Measurements from ENCODE around the gene SOCS6. TPM values are rescaled to one million over a fixed set of nuclear protein-coding genes. Genes with fewer than 3 reads are reported as not detected.

Gene SOCS6
- total and polyA plus RNA-seq, 2 donors (not counting 1 experiment from before 2014, with no cell fraction given) = 38.6 to 44.1 TPM

DNA sequence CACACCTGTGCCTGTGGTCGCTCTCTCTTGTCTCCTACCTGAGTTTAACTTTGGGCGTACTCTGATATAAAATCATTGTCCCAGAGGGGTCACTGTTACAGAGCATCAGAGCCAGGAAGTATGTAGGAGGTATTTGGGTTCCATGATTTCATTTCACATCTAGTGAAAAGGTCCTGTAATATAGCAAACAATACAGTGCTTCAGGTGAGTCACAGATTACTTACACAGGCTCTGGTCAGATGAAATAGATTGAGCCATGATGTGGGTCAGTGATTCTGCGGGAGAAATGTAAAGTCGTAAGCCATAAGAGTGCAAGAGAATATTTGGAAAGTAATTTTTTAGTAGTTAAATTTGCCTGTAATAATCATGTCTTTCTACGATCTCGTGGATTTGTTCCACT lies 70.2 kb downstream of the SOCS6 start:
- H3K27ac ChIP-seq (ENCODE audit: insufficient read depth, low read length) = no peak overlapping the region
- H3K9me3 ChIP-seq (ENCODE audit: control insufficient read depth, insufficient read depth, low read depth, low read length) = no peaks in the 10 kb centered on the region
- no peak overlapping the region for H3K4me3 ChIP-seq (replicated peaks in 1 of 4; ENCODE audit: control extremely low read depth in 1 of 4, insufficient read depth in 1 of 4, low read depth in 3 of 4, low read length in 4 of 4)
- H3K4me1 ChIP-seq (ENCODE audit: control insufficient read depth, extremely low read depth, insufficient read depth, low read length) = no peaks in the 10 kb centered on the region
- no peaks in the 10 kb centered on the region for H4K20me1 ChIP-seq (ENCODE audit: control insufficient read depth, extremely low read depth, insufficient read depth, low read length)
- no peak for DNase-seq (ENCODE audit: low read depth in 2 of 2)
- H3K4me2 ChIP-seq (ENCODE audit: extremely low read depth, insufficient read depth, low read length) = no peak overlapping the region
- H2AFZ ChIP-seq (ENCODE audit: low read length) = no peak overlapping the region
- no peaks in the 10 kb centered on the region for H3K27me3 ChIP-seq (ENCODE audit: control insufficient read depth, insufficient read depth, low read length)
- H3K36me3 ChIP-seq (ENCODE audit: control insufficient read depth, insufficient read depth, low read length) = no peaks in the 10 kb centered on the region
- H3K9ac ChIP-seq (ENCODE audit: insufficient read depth, low read length) = no peak overlapping the region
- TF ChIP-seq EZH2 (IDR thresholded peaks at IDR 0.05; ENCODE audit: low read length, missing control alignments) = no peak
- TF ChIP-seq, protein P1, sequence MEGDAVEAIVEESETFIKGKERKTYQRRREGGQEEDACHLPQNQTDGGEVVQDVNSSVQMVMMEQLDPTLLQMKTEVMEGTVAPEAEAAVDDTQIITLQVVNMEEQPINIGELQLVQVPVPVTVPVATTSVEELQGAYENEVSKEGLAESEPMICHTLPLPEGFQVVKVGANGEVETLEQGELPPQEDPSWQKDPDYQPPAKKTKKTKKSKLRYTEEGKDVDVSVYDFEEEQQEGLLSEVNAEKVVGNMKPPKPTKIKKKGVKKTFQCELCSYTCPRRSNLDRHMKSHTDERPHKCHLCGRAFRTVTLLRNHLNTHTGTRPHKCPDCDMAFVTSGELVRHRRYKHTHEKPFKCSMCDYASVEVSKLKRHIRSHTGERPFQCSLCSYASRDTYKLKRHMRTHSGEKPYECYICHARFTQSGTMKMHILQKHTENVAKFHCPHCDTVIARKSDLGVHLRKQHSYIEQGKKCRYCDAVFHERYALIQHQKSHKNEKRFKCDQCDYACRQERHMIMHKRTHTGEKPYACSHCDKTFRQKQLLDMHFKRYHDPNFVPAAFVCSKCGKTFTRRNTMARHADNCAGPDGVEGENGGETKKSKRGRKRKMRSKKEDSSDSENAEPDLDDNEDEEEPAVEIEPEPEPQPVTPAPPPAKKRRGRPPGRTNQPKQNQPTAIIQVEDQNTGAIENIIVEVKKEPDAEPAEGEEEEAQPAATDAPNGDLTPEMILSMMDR (conservative IDR thresholded peaks at IDR 0.05 in 1 of 2, IDR thresholded peaks at IDR 0.05 in 1 of 2; ENCODE audit: low read depth in 1 of 2, low read length in 2 of 2) = no peak
- no peaks in the 10 kb centered on the region for H3K79me2 ChIP-seq (ENCODE audit: control insufficient read depth, insufficient read depth, low read length)

DNA sequence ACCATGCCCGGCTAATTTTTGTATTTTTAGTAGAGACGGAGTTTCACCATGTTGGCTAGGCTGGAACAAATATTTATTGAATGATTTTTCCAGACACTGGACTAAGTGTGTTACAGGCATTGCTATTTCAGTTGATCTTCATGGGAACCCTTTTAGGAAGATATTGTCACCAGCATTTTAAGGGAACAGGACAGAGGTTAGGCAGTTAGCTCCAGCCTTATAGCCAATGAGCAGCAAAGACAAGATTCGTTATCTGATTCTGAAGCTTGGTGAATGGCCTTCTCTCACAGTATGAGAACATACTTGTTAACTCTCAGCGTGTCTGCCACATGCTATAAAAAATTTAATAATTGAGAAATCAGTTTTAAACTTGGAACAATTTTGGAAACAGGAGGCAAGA lies 73.4 kb downstream of the SOCS6 start:
- Histone ChIP-seq H3K36me3 (ENCODE audit: control insufficient read depth, insufficient read depth, low read length) (no peaks in the 10 kb centered on the region), H3K27me3 (ENCODE audit: control insufficient read depth, insufficient read depth, low read length) (no peaks in the 10 kb centered on the region), H3K4me2 (ENCODE audit: extremely low read depth, insufficient read depth, low read length) (no peak overlapping the region), H3K27ac (ENCODE audit: insufficient read depth, low read length) (no peak overlapping the region), H2AFZ (ENCODE audit: low read length) (no peak overlapping the region), H3K4me1 (ENCODE audit: control insufficient read depth, extremely low read depth, insufficient read depth, low read length) (peaks cover 3% of the 10 kb centered on the region), H3K4me3 (replicated peaks in 1 of 4; ENCODE audit: control extremely low read depth in 1 of 4, insufficient read depth in 1 of 4, low read depth in 3 of 4, low read length in 4 of 4) (no peak overlapping the region), H3K9ac (ENCODE audit: insufficient read depth, low read length) (no peak overlapping the region), H3K79me2 (ENCODE audit: control insufficient read depth, insufficient read depth, low read length) (no peaks in the 10 kb centered on the region), H3K9me3 (ENCODE audit: control insufficient read depth, insufficient read depth, low read depth, low read length) (no peaks in the 10 kb centered on the region), H4K20me1 (ENCODE audit: control insufficient read depth, extremely low read depth, insufficient read depth, low read length) (no peaks in the 10 kb centered on the region)
- DNase-seq (ENCODE audit: low read depth in 2 of 2) = no peak
- no peak for TF ChIP-seq EZH2 (IDR thresholded peaks at IDR 0.05; ENCODE audit: low read length, missing control alignments)
- TF ChIP-seq, protein P1 (conservative IDR thresholded peaks at IDR 0.05 in 1 of 2, IDR thresholded peaks at IDR 0.05 in 1 of 2; ENCODE audit: low read depth in 1 of 2, low read length in 2 of 2) = no peak

DNA sequence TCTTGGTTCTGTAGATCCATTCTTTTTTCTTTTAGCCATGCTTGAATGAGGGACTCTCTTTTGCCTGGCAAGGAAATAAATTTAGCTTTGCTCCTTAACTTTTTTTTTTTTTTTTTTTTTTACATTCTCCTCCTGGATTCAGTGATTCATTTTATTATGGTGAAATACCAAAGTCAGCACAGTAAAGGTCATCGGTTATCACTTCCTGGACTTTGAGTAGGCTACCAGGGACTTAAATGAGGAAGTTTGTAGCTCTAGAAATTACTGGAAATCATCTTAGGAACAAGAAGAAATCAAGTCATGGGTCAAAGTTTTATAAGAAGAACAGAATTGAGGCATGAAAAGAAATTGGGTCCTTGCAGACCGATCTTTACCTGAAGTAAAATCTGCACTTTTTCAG lies 75.0 kb downstream of the SOCS6 start:
- Histone ChIP-seq H2AFZ (ENCODE audit: low read length) (no peak overlapping the region), H3K36me3 (ENCODE audit: control insufficient read depth, insufficient read depth, low read length) (no peaks in the 10 kb centered on the region), H3K27me3 (ENCODE audit: control insufficient read depth, insufficient read depth, low read length) (no peaks in the 10 kb centered on the region), H3K4me3 (replicated peaks in 1 of 4; ENCODE audit: control extremely low read depth in 1 of 4, insufficient read depth in 1 of 4, low read depth in 3 of 4, low read length in 4 of 4) (no peak overlapping the region), H3K4me1 (ENCODE audit: control insufficient read depth, extremely low read depth, insufficient read depth, low read length) (peaks cover 3% of the 10 kb centered on the region), H3K9me3 (ENCODE audit: control insufficient read depth, insufficient read depth, low read depth, low read length) (no peaks in the 10 kb centered on the region), H4K20me1 (ENCODE audit: control insufficient read depth, extremely low read depth, insufficient read depth, low read length) (no peaks in the 10 kb centered on the region), H3K4me2 (ENCODE audit: extremely low read depth, insufficient read depth, low read length) (no peak overlapping the region), H3K27ac (ENCODE audit: insufficient read depth, low read length) (no peak overlapping the region), H3K79me2 (ENCODE audit: control insufficient read depth, insufficient read depth, low read length) (no peaks in the 10 kb centered on the region), H3K9ac (ENCODE audit: insufficient read depth, low read length) (no peak overlapping the region)
- no peak for TF ChIP-seq EZH2 (IDR thresholded peaks at IDR 0.05; ENCODE audit: low read length, missing control alignments)
- TF ChIP-seq, protein P1 (conservative IDR thresholded peaks at IDR 0.05 in 1 of 2, IDR thresholded peaks at IDR 0.05 in 1 of 2; ENCODE audit: low read depth in 1 of 2, low read length in 2 of 2) = no peak
- DNase-seq (ENCODE audit: low read depth in 2 of 2) = peak; percentile 54 to 64
